ENCODE data around the gene CD59.

DNA sequence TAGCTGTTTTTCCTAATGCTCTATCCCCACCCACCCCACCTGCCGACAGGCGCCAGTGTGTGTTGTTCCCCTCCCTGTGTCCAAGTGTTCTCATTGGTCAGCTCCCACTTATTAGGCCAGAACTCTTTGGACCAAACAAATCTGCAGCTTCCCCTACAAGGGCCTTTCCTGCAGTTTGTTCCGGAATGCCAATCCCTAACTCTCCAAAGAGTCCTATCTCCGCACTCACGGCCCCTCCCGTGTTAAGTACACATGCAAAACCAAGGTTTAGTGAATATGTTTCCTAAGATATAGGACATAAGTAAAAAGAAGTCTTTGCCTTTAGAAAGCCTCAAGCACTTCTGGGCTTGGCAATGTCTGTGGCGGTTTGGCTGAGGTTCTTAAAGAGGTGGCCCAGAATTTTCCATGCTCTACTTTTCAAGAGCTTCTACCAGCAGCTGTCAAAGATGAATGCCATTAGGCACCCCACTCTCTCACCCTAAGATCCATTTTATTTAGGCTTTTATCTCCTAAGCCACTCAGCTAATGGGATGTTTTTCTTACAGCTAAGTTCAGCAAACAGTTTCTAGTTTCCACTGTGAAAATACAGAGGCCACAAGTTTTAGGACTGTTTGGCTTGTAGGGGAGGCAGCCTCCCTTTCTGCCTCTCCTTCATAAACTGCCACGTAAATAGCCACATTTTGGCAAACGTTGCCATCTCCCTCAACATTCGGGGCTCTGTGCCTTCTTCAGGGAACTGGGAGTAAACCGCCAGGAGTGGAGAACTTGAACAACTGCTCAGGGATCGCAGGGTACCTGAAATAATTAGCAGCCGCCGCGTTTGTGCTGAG, 1.6 kb downstream of the CD59 start:
- TF ChIP-seq, protein P1, sequence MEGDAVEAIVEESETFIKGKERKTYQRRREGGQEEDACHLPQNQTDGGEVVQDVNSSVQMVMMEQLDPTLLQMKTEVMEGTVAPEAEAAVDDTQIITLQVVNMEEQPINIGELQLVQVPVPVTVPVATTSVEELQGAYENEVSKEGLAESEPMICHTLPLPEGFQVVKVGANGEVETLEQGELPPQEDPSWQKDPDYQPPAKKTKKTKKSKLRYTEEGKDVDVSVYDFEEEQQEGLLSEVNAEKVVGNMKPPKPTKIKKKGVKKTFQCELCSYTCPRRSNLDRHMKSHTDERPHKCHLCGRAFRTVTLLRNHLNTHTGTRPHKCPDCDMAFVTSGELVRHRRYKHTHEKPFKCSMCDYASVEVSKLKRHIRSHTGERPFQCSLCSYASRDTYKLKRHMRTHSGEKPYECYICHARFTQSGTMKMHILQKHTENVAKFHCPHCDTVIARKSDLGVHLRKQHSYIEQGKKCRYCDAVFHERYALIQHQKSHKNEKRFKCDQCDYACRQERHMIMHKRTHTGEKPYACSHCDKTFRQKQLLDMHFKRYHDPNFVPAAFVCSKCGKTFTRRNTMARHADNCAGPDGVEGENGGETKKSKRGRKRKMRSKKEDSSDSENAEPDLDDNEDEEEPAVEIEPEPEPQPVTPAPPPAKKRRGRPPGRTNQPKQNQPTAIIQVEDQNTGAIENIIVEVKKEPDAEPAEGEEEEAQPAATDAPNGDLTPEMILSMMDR (IDR thresholded peaks at IDR 0.05): no peak
- no peak for TF ChIP-seq POLR2A (IDR thresholded peaks at IDR 0.05)
- peak in 1 of 2 donors; percentile 51 for TF ChIP-seq EP300 (IDR thresholded peaks at IDR 0.05)

Measured in tibial nerve (tissue), 4 donors.